HG02852 (cell line): Measurements from ENCODE around the gene RILPL1.
"Not testable (repeated sequence)": the region's sequence is repeated elsewhere in the genome, so short reads cannot be mapped to it uniquely, and the experiment has no call there.

ENCODE experiments used
- ATAC-seq: cut with Tn5 transposase; IDR thresholded peaks from one replicate; pipeline ENCODE4 v1.9.1; 2021; ENCODE audit warnings: mild to moderate bottlenecking, moderate library complexity; ENCODE audit not compliant: unreplicated experiment

The RILPL1 gene

GRCh38 chr12:123471374-123472068 lies 62.0 kb downstream of the RILPL1 start:
- ATAC-seq, result no peak

GRCh38 chr12:123469978-123470377 lies 63.5 kb downstream of the RILPL1 start:
- no peak for ATAC-seq

- ATAC-seq, result no peak
These were observed 64.7 kb downstream of the RILPL1 start for GRCh38 chr12:123468786-123469185.

- no peak for ATAC-seq
These were observed 68.4 kb downstream of the RILPL1 start for GRCh38 chr12:123465084-123465483.

- ATAC-seq, result not testable (repeated sequence)
These were observed 70.3 kb downstream of the RILPL1 start for GRCh38 chr12:123463174-123463573.

- peak; percentile 49 for ATAC-seq
These were observed 75.3 kb downstream of the RILPL1 start, which contains the start of gene SNRNP35 for GRCh38 chr12:123457980-123458779. TSS of gene SNRNP35 (plus strand) at chr12:123458139. CDS start at chr12:123465541, 7,402 bp downstream.

GRCh38 chr12:123453165-123453564 lies 80.4 kb downstream of the RILPL1 start:
- ATAC-seq, result no peak

GRCh38 chr12:123452276-123452550 lies 81.3 kb downstream of the RILPL1 start:
- not testable (repeated sequence) for ATAC-seq

- no peak for ATAC-seq
These were observed 82.9 kb downstream of the RILPL1 start for GRCh38 chr12:123450636-123451035.

- ATAC-seq, result no peak
These were observed 83.7 kb downstream of the RILPL1 start for GRCh38 chr12:123449856-123450255.

GRCh38 chr12:123449249-123449733 lies 84.2 kb downstream of the RILPL1 start:
- no peak for ATAC-seq

- no peak for ATAC-seq
These were observed 87.2 kb downstream of the RILPL1 start for GRCh38 chr12:123446333-123446713.

- peak; percentile 45 for ATAC-seq
These were observed 87.9 kb downstream of the RILPL1 start for GRCh38 chr12:123445388-123446332.

- no peak for ATAC-seq
These were observed 89.2 kb downstream of the RILPL1 start for GRCh38 chr12:123444092-123445026.

- ATAC-seq, result no peak
These were observed 90.7 kb downstream of the RILPL1 start for GRCh38 chr12:123442774-123443173.

- ATAC-seq, result peak; percentile 51
These were observed 91.9 kb downstream of the RILPL1 start for GRCh38 chr12:123441523-123442164.

- ATAC-seq, result peak; percentile 69
These were observed 97.2 kb downstream of the RILPL1 start, which contains the start of gene RILPL2 for GRCh38 chr12:123436017-123436964. TSS of gene RILPL2 (minus strand) at chr12:123436684. CDS start at chr12:123436420, 264 bp downstream.

- no peak for ATAC-seq
These were observed 97.9 kb downstream of the RILPL1 start for GRCh38 chr12:123435636-123436016.
